VCaP (cell line): ENCODE results near the gene SLC13A3.

ENCODE experiments used
- H3K27ac ChIP-seq: fragments of 450-650 bp; 2 replicates; pipeline ENCODE4 v1.5.1; 2017
- TF ChIP-seq, protein P1 (sequence below): fragments of 450-650 bp; conservative IDR thresholded peaks from 2 replicates; pipeline ENCODE4 v1.5.1; 2017; ENCODE audit warnings: mild to moderate bottlenecking, moderate library complexity

Gene SLC13A3

GRCh38 chr20:46648903-46649649 is 2.2 kb downstream of the SLC13A3 start:
- TF ChIP-seq, protein P1, sequence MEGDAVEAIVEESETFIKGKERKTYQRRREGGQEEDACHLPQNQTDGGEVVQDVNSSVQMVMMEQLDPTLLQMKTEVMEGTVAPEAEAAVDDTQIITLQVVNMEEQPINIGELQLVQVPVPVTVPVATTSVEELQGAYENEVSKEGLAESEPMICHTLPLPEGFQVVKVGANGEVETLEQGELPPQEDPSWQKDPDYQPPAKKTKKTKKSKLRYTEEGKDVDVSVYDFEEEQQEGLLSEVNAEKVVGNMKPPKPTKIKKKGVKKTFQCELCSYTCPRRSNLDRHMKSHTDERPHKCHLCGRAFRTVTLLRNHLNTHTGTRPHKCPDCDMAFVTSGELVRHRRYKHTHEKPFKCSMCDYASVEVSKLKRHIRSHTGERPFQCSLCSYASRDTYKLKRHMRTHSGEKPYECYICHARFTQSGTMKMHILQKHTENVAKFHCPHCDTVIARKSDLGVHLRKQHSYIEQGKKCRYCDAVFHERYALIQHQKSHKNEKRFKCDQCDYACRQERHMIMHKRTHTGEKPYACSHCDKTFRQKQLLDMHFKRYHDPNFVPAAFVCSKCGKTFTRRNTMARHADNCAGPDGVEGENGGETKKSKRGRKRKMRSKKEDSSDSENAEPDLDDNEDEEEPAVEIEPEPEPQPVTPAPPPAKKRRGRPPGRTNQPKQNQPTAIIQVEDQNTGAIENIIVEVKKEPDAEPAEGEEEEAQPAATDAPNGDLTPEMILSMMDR, result no peak
- H3K27ac ChIP-seq, result no peak overlapping the region

- TF ChIP-seq, protein P1, result no peak
- H3K27ac ChIP-seq, result no peak overlapping the region
Measured at GRCh38 chr20:46647469-46647868, 3.8 kb downstream of the SLC13A3 start.

- no peak overlapping the region for H3K27ac ChIP-seq
- TF ChIP-seq, protein P1, result no peak
Measured at GRCh38 chr20:46646659-46647380, 4.4 kb downstream of the SLC13A3 start.

DNA sequence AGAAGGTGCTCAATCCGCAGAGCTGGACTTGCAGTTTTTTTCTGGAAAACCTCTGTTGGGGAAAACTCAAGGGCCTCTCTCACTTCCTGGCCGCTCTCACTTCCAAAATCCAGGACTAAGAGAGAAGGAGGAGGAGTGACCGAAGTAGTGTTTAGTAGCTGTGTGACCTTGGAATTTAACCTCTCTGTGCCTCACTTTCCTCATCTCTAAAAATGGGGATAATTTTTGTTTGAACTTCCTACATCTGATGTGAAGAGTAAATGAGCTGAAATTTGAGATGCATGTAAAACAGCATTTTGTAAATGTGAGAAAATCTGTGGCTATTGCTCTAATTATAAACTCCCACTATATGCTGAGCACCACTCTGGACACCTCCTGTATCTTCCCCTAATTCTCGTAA is 5.1 kb downstream of the SLC13A3 start:
- TF ChIP-seq, protein P1, result no peak
- H3K27ac ChIP-seq, result no peak overlapping the region

GRCh38 chr20:46644733-46645132 is 6.5 kb downstream of the SLC13A3 start:
- TF ChIP-seq, protein P1, result no peak
- no peak overlapping the region for H3K27ac ChIP-seq

DNA sequence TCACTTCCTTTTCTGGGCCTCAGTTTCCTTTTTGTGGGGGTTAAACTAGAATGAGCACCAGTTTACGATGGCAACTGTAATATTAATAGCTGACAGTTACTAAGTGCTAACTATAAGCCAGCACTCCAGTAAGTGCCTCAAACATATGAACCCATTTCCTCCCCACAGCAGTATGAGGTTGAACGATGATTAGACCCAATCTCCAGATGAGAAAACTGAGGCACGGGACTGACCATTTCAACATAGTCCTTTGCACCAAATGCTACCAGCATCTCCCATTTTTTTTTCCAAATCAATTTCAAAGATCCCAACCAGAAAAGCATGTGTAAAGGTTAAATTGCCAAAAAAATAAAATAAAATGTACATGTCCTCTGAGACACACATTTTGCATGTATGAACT is 7.1 kb downstream of the SLC13A3 start:
- TF ChIP-seq, protein P1, result no peak
- H3K27ac ChIP-seq, result no peak overlapping the region

DNA sequence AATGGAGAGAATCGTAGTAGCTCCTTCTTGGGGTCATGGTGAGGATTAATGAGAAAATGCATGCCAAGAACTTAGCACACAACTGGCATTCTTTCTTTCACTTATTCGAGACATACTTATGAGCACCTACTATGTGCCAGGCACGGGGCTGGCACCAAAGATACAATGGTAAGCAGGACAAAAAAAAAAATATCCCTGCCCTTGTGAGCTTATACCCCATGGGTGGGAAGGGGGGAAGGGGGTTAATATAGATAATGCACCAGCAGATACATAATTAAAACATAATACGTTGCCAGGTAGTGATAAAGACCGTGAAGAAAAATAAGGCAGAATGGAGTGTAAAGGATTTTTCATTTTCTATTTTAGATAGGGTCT is 8.3 kb downstream of the SLC13A3 start:
- no peak overlapping the region for H3K27ac ChIP-seq
- TF ChIP-seq, protein P1, result no peak
